KMS-11 (cell line): ENCODE data around the gene ACKR3.

ENCODE experiments used
- H2AFZ ChIP-seq: fragments of 200-600 bp; sonication (generic); 2 replicates; pipeline ENCODE4 v1.6.1; 2016; ENCODE audit warnings: antibody characterized with exemption, mixed run types, low read depth
- H3K27ac ChIP-seq: fragments of 200-600 bp; sonication (generic); 2 replicates; pipeline ENCODE4 v1.6.1; 2016; ENCODE audit warnings: mild to moderate bottlenecking, mixed run types
- H3K27me3 ChIP-seq: fragments of 200-600 bp; sonication (generic); 2 replicates; pipeline ENCODE4 v1.6.1; 2017; ENCODE audit warnings: mild to moderate bottlenecking, low read depth, mixed run types, moderate library complexity; ENCODE audit not compliant: insufficient read depth
- H3K36me3 ChIP-seq: fragments of 200-600 bp; sonication (generic); 2 replicates; pipeline ENCODE4 v1.6.1; 2017; ENCODE audit warnings: mild to moderate bottlenecking, mixed run types; ENCODE audit not compliant: insufficient read depth
- H3K4me1 ChIP-seq: fragments of 200-600 bp; sonication (generic); 2 replicates; pipeline ENCODE4 v1.6.1; 2016; ENCODE audit warnings: mild to moderate bottlenecking, low read depth, mixed run types; ENCODE audit not compliant: poor library complexity, severe bottlenecking
- H3K4me2 ChIP-seq: fragments of 200-600 bp; sonication (generic); 2 replicates; pipeline ENCODE4 v1.7.0; 2016; ENCODE audit warnings: mild to moderate bottlenecking, mixed run types
- H3K4me3 ChIP-seq: fragments of 200-600 bp; sonication (generic); IDR thresholded peaks from 2 replicates; pipeline ENCODE4 v1.6.1; 2017; ENCODE audit warnings: low read depth, low read length, mixed read lengths; ENCODE audit not compliant: insufficient read depth
- H3K79me2 ChIP-seq: fragments of 200-600 bp; sonication (generic); 2 replicates; pipeline ENCODE4 v1.6.1; 2016; ENCODE audit warnings: low read depth, mixed run types; ENCODE audit not compliant: insufficient read depth
- H3K9ac ChIP-seq: fragments of 200-600 bp; sonication (generic); 2 replicates; pipeline ENCODE4 v1.6.1; 2016; ENCODE audit warnings: mild to moderate bottlenecking, mixed run types
- H4K20me1 ChIP-seq: fragments of 200-600 bp; sonication (generic); 2 replicates; pipeline ENCODE4 v1.6.1; 2016; ENCODE audit warnings: mild to moderate bottlenecking, mixed run types; ENCODE audit not compliant: insufficient read depth
- CTCF ChIP-seq: fragments of 200-600 bp; sonication (generic); conservative IDR thresholded peaks from 2 replicates; pipeline ENCODE4 v1.6.1; 2017; ENCODE audit warnings: low read depth, mild to moderate bottlenecking, antibody characterized with exemption, low read length, moderate library complexity, mixed read lengths

ACKR3 gene

GRCh38 chr2:236548179-236548921 is 21.3 kb upstream of the ACKR3 start:
- Histone ChIP-seq H3K27me3 (no peaks in the 10 kb centered on the region), H2AFZ (no peak overlapping the region), H3K36me3 (no peaks in the 10 kb centered on the region), H4K20me1 (no peaks in the 10 kb centered on the region), H3K4me3 (no peak overlapping the region), H3K9ac (no peak overlapping the region), H3K4me2 (no peak overlapping the region), H3K27ac (no peak overlapping the region), H3K4me1 (no peaks in the 10 kb centered on the region), H3K79me2 (no peaks in the 10 kb centered on the region)
- no peak for TF ChIP-seq CTCF

DNA sequence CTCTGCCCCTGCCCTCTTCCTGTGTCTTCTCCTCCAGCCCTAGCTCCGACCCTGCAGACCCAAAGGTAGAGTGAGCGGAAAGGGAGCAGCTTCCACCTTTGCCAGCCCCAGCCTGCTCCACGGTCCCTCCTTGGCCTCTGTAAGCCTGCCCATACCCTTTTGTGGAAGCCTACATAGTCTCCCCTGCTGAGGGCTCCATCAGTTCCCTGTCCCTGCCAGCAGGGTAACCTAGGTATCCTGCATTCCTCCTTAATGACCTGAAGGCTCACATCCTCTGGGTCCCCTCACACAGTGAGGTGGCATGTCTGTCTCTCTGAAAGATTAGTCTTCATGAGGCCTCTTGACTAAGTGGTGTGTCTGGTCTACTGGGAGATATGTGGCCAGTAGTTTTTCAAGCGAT is 20.5 kb upstream of the ACKR3 start:
- no peak for TF ChIP-seq CTCF
- Histone ChIP-seq H3K27me3 (no peaks in the 10 kb centered on the region), H3K4me1 (no peaks in the 10 kb centered on the region), H2AFZ (no peak overlapping the region), H3K36me3 (no peaks in the 10 kb centered on the region), H3K4me2 (no peak overlapping the region), H3K79me2 (no peaks in the 10 kb centered on the region), H3K4me3 (no peak overlapping the region), H3K27ac (no peak overlapping the region), H4K20me1 (no peaks in the 10 kb centered on the region), H3K9ac (no peak overlapping the region)

DNA sequence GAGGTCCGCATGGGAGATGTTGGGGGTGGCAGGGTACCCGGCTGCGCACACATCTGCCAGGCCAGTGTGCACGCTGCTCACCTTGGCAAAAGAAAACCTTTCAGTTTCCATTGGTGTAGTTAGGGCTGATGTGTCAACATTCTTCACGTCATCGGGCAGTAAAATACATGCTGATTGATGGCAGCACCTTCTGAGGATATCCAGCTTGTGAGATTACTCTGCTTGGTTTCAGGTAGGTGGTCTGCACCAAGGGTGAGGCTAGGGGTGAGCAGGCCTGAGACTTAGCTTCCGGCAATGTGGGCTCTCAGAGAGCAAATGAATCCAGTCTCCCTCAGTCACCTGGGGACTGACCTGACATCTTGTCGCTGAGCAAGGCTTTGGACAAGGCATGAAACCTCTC is 19.3 kb upstream of the ACKR3 start:
- H3K4me2 ChIP-seq = no peak overlapping the region
- H3K36me3 ChIP-seq = no peaks in the 10 kb centered on the region
- H3K9ac ChIP-seq = no peak overlapping the region
- TF ChIP-seq CTCF = no peak
- H3K4me3 ChIP-seq = no peak overlapping the region
- H4K20me1 ChIP-seq = no peaks in the 10 kb centered on the region
- no peak overlapping the region for H2AFZ ChIP-seq
- no peaks in the 10 kb centered on the region for H3K4me1 ChIP-seq
- H3K27ac ChIP-seq = no peak overlapping the region
- H3K27me3 ChIP-seq = no peaks in the 10 kb centered on the region
- H3K79me2 ChIP-seq = no peaks in the 10 kb centered on the region

DNA sequence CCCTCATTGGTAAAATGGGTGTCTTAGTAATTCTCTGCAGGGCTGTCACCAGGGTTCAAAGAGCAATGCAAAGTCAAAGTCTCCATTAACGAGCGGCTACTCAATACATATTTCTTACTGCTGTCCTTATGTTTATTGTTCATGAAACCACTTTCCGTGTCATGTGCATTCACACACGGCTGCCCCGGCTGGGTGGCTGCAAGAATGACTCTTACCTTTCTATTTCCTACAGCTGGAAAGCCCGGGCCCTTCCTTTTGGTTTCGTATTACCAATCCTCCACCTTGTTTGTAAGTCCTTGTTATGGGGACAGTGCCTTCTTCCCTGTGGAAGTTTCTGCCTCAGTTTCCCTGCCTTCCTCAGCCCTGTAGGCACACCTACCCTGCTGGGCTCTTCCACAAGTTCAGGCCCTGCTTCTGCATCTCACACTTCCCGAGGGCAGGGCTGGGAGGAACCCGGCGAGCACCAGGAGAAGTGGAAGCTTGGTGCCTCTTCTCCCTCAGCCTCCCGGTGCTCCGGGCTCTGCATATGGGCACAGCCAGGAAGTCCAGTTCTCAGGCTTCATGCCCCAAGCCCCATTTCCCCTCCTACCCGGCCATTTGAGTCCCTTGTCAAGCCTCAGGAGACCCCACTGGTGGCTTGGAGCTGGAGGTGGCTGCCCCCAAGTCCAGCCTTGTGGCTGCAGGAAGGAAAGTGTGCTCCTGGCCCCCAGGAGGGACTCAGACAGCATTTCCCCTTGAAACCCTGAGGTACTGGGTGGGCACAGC is 18.7 kb upstream of the ACKR3 start:
- Histone ChIP-seq H3K4me1 (no peaks in the 10 kb centered on the region), H3K79me2 (no peaks in the 10 kb centered on the region), H4K20me1 (no peaks in the 10 kb centered on the region), H3K36me3 (no peaks in the 10 kb centered on the region), H3K9ac (no peak overlapping the region), H3K27me3 (no peaks in the 10 kb centered on the region), H3K27ac (no peak overlapping the region), H3K4me2 (no peak overlapping the region), H3K4me3 (no peak overlapping the region), H2AFZ (no peak overlapping the region)
- TF ChIP-seq CTCF = no peak
